Esophagus muscularis mucosa (tissue), 4 donors: ENCODE results near the gene SMG6. TPM values are rescaled to one million over a fixed set of nuclear protein-coding genes. Genes with fewer than 3 reads are reported as not detected.
A peak's percentile ranks its signal among the peaks of the same experiment; 100 is the strongest.
"Not testable (repeated sequence)": the region's sequence is repeated elsewhere in the genome, so short reads cannot be mapped to it uniquely, and the experiment has no call there.

Experiments
- DNase-seq: peaks from one replicate; pipeline ENCODE4 v3.0.0-alpha.2; 2017; ENCODE audit errors: extremely low spot score
- H3K27ac ChIP-seq, 4 donors: fragments of 200-600 bp; sonication (generic); replicated peaks in 1 of 4; 1 replicate in 3 of 4; 2 replicates in 1 of 4; pipeline ENCODE4 v1.5.1; 2016 to 2019; ENCODE audit warnings: mild to moderate bottlenecking in 1 of 4
- H3K27me3 ChIP-seq, 4 donors: fragments of 200-600 bp; sonication (generic); one replicate each; pipeline versions ENCODE4 v1.5.1 to v1.6.0; 2016 to 2019
- H3K36me3 ChIP-seq, 4 donors: fragments of 200-600 bp; sonication (generic); one replicate each; pipeline ENCODE4 v1.5.1; 2016 to 2019
- H3K4me1 ChIP-seq, 4 donors: fragments of 200-600 bp; sonication (generic); one replicate each; pipeline ENCODE4 v1.5.1; 2016 to 2019
- H3K4me3 ChIP-seq, 4 donors: fragments of 200-600 bp; sonication (generic); 1 replicate in 2 of 4; 2 replicates in 2 of 4; pipeline ENCODE4 v1.5.1; 2016 to 2019; ENCODE audit warnings: mild to moderate bottlenecking in 4 of 4, moderate library complexity in 1 of 4
- H3K9me3 ChIP-seq, 4 donors: fragments of 200-600 bp; sonication (generic); 1 replicate in 3 of 4; 2 replicates in 1 of 4; pipeline ENCODE4 v1.5.1; 2016 to 2019
- EP300 ChIP-seq: sonication (generic); formaldehyde crosslinking; IDR thresholded peaks from one replicate; pipeline ENCODE4 v1.6.1; 2017; ENCODE audit warnings: antibody characterized with exemption
- POLR2A ChIP-seq: fragments of 450-650 bp; IDR thresholded peaks from one replicate; pipeline ENCODE4 v1.6.1; 2017; ENCODE audit warnings: antibody characterized with exemption, moderate library complexity, mild to moderate bottlenecking, low read depth
- POLR2AphosphoS5 ChIP-seq, 2 donors: sonication (generic); formaldehyde crosslinking; IDR thresholded peaks; one replicate each; pipeline ENCODE4 v1.6.1; 2017; ENCODE audit warnings: antibody characterized with exemption in 2 of 2
- WGBS: methylation state at CpG from one replicate; pipeline ENCODE4 v1.1.5; 2018; 5-methylcytosine and 5-hydroxymethylcytosine counted together
- intact Hi-C: fragments of 100-400 bp; cut with DNase I; formaldehyde crosslinking; loops from one replicate; pipeline ENCODE4 v1.15.1; 2023
- total RNA-seq, 4 donors: library from RNA; depleted of rRNA; stranded (reverse); fragments of >200 nt; gene quantifications; one replicate each; pipeline versions ENCODE4 v1.1.0 to v1.2.1, GENCODE V29; 2016
- TF ChIP-seq, protein P1 (sequence below), 3 experiments: fragments of 200-600 bp in 2 of 3; fragments of 450-650 bp in 1 of 3; sonication (generic) in 2 of 3; IDR thresholded peaks; one replicate each; pipeline ENCODE4 v1.5.1; 2017 to 2019; ENCODE audit warnings: antibody characterized with exemption in 3 of 3, mild to moderate bottlenecking in 2 of 3, moderate library complexity in 1 of 3

SMG6 gene
- total RNA-seq, 4 donors from 2014 or later = 38.2 to 67.7 (median 47.7) TPM

DNA sequence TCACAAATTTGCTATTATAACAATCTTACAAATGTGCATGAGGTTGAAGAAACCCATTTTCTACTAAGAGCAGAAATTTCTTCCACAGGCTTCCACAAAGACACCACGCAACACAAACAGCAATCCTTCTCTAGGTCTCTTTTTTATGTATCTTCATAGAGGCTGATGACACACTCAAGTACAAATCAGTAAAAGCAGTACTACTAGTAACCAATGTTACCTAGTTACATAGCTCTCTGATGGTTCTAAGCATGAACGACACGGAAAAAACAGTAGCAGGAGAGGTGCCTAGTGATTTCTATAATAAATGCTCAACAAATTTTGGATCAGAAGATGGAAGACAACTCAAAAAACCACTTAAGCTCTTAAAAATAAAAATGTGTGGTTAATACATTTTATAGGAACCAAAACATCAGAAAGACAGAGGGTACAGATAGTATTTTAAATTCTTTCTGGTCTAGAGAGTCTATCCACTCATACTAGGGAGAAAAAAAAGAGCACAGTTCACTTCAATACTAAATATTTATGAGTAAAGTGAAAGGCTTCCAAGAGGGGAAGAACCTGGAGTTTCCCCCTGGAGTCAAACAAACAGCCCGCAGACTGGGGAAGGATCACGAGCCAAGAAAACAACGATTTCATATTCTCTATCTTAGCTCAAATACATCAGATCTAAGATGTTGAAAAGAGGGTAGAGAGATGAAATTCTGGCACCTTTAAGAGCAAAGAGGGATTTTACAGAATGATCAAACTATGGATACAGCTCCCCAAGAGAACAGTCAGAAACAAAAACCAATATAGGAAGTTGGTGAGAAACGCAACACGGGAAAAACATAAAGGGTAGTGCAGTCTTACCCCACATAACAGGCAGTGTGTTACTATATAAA is 40.2 kb downstream of the SMG6 start:
- Histone ChIP-seq H3K9me3 (no peaks in the 10 kb centered on the region), H3K4me3 (no peak overlapping the region), H3K36me3 (peaks cover 0 to 10% (median 0%) of the 10 kb centered on the region in 4 donors), H3K4me1 (peaks cover 30 to 85% (median 81%) of the 10 kb centered on the region in 4 donors), H3K27ac (peak overlapping the region; percentile 52 to 71 (median 68)), H3K27me3 (no peaks in the 10 kb centered on the region)
- no peak for DNase-seq
- WGBS = 43% methylated on average over 8 of the region's 8 CpGs
- intact Hi-C loops = no loop called here
- TF ChIP-seq POLR2A = no peak
- TF ChIP-seq, protein P1, sequence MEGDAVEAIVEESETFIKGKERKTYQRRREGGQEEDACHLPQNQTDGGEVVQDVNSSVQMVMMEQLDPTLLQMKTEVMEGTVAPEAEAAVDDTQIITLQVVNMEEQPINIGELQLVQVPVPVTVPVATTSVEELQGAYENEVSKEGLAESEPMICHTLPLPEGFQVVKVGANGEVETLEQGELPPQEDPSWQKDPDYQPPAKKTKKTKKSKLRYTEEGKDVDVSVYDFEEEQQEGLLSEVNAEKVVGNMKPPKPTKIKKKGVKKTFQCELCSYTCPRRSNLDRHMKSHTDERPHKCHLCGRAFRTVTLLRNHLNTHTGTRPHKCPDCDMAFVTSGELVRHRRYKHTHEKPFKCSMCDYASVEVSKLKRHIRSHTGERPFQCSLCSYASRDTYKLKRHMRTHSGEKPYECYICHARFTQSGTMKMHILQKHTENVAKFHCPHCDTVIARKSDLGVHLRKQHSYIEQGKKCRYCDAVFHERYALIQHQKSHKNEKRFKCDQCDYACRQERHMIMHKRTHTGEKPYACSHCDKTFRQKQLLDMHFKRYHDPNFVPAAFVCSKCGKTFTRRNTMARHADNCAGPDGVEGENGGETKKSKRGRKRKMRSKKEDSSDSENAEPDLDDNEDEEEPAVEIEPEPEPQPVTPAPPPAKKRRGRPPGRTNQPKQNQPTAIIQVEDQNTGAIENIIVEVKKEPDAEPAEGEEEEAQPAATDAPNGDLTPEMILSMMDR (IDR thresholded peaks at IDR 0.05) = no peak
- no peak for TF ChIP-seq EP300
- TF ChIP-seq POLR2AphosphoS5 (IDR thresholded peaks at IDR 0.05) = no peak

DNA sequence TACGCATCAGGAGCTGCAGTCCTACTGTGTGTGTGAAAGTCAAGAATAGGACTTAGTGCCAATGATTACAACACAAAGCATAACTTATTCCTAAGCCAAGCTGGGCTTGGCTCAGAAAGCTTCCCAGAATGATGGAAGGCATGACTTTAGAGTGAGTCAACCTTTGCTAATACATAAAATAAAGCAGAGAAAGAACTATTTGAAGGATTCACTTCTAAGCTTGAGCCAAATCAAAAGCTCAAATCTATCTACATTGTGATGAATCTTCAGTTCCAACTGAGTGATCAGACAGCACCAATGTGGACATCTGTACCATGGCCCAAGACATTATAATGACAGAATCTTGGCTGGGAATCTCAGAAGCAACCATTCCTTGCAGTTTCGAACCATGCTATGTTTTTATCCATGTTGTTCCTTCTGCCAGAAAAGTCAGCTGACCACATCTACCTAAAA is 41.4 kb downstream of the SMG6 start:
- TF ChIP-seq EP300 = no peak
- TF ChIP-seq, protein P1 (IDR thresholded peaks at IDR 0.05) = no peak
- peak; percentile 18 to 74 for TF ChIP-seq POLR2AphosphoS5 (IDR thresholded peaks at IDR 0.05)
- TF ChIP-seq POLR2A = no peak
- Histone ChIP-seq H3K27ac (peak overlapping the region; percentile 52 to 71 (median 68)), H3K4me1 (peaks cover 30 to 84% (median 79%) of the 10 kb centered on the region in 4 donors), H3K4me3 (no peak overlapping the region), H3K36me3 (peaks cover 0 to 6% (median 0%) of the 10 kb centered on the region in 4 donors), H3K27me3 (no peaks in the 10 kb centered on the region), H3K9me3 (no peaks in the 10 kb centered on the region)
- intact Hi-C loops = no loop called here
- DNase-seq = no peak
- 53% methylated on average over 2 of the region's 2 CpGs for WGBS

DNA sequence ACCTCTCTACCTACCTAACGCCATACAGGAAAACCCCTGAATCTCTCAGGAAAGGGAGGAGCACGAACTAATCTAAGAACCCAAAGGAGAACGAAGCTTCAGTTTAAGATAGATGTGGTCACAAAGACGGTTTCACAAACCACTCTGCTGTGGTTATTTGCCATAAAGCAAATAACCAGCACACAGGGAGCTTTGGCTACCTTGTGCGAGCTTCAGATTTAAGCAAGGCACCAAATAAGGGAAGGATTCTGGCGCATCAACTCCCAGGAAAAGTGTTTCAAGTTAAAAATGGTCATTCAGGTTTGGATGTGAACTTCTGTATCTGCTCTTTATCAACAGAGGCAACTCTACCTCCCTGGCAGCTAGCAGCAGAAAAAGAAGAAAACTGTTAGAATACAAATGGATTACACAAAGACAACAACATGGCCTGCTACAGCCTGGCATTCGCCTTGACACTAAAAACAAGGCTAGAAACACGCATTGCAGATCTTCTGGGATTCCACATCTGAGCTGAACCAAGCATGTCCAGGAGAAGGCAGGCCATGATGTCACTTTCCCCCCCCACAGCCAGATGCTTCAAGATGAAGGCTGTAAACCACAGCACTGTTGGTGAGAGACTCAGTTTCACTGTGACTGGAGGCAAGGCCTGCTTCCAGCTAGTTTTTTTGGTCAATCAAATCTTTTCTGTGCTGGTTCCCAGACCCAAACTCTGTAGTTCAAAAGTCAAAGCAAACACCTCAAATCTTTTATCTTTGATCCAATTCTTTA is 43.6 kb downstream of the SMG6 start:
- no peaks in the 10 kb centered on the region for H3K27me3 ChIP-seq
- H3K4me3 ChIP-seq = no peak overlapping the region
- intact Hi-C loops = no loop called here
- no peaks in the 10 kb centered on the region for H3K9me3 ChIP-seq
- peak overlapping the region; percentile 52 to 71 (median 68) for H3K27ac ChIP-seq
- DNase-seq = no peak
- H3K36me3 ChIP-seq = peaks cover 0 to 6% (median 2%) of the 10 kb centered on the region in 4 donors
- 59% methylated on average over 8 of the region's 8 CpGs for WGBS
- TF ChIP-seq POLR2A (no peak), POLR2AphosphoS5 (IDR thresholded peaks at IDR 0.05) (peak in 1 of 2 donors; percentile 5)
- peaks cover 27 to 62% (median 57%) of the 10 kb centered on the region in 4 donors for H3K4me1 ChIP-seq

DNA sequence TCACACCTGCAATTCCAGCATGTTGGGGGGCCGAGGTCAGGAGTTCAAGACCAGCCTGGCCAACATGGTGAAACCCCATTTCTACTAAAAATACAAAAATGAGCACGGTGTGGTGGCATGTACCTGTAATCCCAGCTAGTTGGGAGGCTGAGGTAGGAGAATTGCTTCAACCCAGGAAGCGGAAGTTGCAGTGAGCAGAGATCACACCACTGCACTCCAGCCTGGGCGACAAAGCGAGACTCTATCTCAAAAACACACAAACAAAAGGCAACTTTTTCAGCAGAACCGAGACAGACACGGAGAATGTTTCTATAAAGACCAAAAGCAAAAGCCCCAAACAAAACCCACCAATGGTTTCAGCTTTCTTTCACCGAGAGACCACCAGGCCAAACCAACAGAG is 44.8 kb downstream of the SMG6 start:
- 95% methylated on average over 8 of the region's 8 CpGs for WGBS
- intact Hi-C loops = not testable (repeated sequence)

DNA sequence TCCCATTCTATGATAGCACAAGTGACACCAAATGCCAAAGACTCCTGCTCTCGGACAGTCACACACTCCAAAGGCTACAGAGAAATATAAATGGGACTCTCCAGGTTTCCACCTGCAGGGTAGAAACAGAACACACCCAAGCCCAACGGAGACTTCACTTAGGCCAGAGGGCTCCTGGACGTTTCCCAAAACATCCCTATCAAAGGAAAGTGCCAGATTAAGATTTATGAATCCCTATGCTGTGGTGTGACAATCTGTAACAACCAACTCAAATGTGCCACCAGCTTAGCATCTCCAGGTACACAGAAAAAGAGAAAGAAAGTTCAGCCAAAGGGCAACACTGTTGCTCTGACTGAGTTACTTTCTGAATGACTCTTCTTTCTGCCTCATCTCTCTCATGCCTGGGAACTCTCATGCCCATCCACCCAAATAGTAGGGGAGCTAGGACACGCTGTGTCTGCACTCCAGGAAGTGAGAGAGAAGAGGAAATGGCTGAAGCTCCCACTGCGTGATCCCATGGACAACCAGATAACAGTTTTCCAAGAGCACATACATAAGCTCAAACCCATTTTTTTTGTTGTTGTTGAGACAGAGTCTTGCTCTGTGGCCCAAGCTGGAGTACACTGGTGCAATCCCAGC is 49.7 kb downstream of the SMG6 start:
- H3K4me1 ChIP-seq = peaks cover 0 to 12% (median 11%) of the 10 kb centered on the region in 4 donors
- intact Hi-C loops = no loop called here
- TF ChIP-seq, protein P1 (IDR thresholded peaks at IDR 0.05) = no peak
- TF ChIP-seq POLR2AphosphoS5 (IDR thresholded peaks at IDR 0.05) = peak in 1 of 2 donors; percentile 6
- H3K36me3 ChIP-seq = peaks cover 0 to 25% (median 13%) of the 10 kb centered on the region in 4 donors
- H3K9me3 ChIP-seq = no peaks in the 10 kb centered on the region
- H3K27ac ChIP-seq = peak overlapping the region in 3 of 4 donors; percentile 12 to 30 (median 16)
- H3K4me3 ChIP-seq = no peak overlapping the region
- H3K27me3 ChIP-seq = no peaks in the 10 kb centered on the region
- no peak for DNase-seq
- 58% methylated on average over 5 of the region's 5 CpGs for WGBS

More for the DNA sequence above, 44.8 kb downstream of the SMG6 start:
- H3K36me3 ChIP-seq, H3K27me3 ChIP-seq, H3K9me3 ChIP-seq, DNase-seq, H3K4me3 ChIP-seq: not testable (repeated sequence)
- Histone ChIP-seq H3K27ac (peak overlapping the region in 3 of 4 donors; percentile 52 to 70 (median 67)), H3K4me1 (peaks cover 17 to 56% (median 52%) of the 10 kb centered on the region in 4 donors)
